Suppressor macrophage treated with lipopolysaccharide for 4 hours (primary cell): ENCODE results near the gene CTDNEP1.

ENCODE experiments used
- DNase-seq: peaks from one replicate; pipeline ENCODE4 v3.0.0-alpha.2; 2020

CTDNEP1 gene

DNA sequence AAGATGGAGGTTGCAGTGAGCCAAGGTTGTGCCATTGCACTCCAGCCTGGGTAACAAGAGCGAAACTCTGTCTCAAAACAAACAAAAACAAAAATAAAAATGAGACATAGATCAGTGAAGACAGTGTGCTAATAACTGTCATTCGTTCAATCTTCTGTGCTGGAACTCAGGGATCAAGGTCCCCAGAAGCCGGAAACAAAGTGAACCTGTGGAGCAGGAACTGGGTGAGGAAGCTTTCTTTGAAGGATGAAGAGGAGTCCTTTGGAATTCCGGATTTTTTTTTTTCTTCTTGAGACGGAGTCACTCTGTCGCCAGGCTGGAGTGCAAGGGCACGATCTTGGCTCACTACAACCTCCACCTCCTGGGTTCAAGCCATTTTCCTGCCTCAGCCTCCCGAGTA is 27.9 kb upstream of the CTDNEP1 start:
- DNase-seq = no peak

DNA sequence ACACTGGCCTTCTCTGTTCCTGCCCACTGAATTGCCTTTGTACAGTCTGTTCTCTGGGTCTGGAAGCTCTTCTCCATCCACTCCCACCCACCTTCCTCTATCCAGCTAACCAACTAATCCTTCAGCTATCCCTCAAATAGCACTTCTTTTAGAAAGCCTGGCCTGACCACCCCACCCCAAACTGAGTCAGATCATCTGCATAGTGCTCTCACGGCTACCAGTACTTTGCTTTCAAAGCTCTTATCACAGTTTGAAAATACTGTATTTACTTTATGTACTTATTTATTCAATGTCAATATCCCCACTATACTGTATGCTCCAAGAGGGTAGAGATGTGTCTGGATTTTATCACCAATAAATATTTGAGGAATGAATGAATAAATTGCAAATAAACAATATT is 15.2 kb upstream of the CTDNEP1 start:
- DNase-seq = no peak

GRCh38 chr17:7263801-7264078 is 12.2 kb upstream of the CTDNEP1 start:
- DNase-seq = no peak

DNA sequence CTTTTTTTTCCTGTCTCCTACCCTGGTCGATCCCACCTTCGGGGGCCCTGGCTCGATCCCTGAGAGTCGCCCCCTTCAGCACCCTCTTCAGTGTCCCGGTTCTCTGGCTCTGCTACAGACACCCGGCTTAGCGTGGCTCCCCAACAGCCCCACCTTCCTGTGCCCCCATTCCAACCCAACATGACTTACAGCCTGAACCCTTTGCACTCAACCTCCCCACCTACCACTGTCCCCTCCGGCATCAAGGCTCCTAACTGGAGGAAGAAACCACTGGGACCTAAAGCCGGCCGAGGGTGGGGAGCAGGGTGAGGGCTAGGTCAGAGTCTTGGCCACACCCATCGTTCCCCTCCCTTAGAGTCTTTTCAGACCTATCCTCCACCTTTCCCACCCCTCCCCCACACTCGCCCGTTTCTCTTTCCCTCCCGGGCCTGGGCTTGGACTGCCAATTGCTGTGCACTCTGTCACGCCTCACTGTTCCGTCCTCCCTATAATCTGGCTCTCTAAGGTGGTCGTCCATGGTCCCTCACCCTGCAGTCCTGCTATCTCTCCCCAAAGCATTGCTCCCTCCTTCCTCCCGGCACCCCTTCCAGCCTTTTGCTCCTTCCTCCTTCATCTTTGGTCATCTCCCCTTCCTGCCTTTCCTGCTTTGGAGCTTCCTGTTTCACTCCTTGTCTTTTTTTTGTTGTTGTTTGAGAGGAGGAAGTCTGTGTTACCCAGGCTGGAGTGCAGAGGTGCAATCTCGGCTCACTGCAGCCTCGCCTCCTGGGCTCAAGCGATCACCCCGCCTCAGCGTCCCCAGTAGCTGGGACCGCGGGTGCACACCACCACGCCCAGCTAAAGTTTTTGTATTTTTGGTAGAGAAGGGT is 11.6 kb upstream of the CTDNEP1 start:
- peak; percentile 47 for DNase-seq

- no peak for DNase-seq
Observed at GRCh38 chr17:7262192-7262934, 10.8 kb upstream of the CTDNEP1 start, which contains the start of gene CLDN7. TSS of gene CLDN7 (minus strand) at chr17:7262478. CDS start at chr17:7262043, 435 bp downstream.

- no peak for DNase-seq
Observed at GRCh38 chr17:7261379-7262191, 10.1 kb upstream of the CTDNEP1 start.

- no peak for DNase-seq
Observed at GRCh38 chr17:7260651-7261378, 9.3 kb upstream of the CTDNEP1 start.

DNA sequence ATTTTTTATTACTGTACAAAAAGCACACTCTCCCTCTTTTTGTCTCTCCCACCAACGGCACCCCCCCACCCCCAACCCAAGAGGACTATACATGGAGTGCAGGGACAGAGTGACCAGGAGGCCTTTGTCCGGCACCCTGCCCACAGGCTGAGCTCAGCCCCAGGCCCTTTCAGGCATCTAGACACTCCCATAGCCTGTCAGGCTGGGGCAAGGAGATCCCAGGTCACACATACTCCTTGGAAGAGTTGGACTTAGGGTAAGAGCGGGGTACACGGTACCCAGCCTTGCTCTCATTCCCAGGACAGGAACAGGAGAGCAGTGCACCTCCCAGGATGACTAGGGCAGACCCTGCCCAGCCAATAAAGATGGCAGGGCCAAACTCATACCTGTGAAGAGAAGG is 8.6 kb upstream of the CTDNEP1 start:
- DNase-seq = no peak

- no peak for DNase-seq
Observed at GRCh38 chr17:7259555-7259889, 8.0 kb upstream of the CTDNEP1 start.

DNA sequence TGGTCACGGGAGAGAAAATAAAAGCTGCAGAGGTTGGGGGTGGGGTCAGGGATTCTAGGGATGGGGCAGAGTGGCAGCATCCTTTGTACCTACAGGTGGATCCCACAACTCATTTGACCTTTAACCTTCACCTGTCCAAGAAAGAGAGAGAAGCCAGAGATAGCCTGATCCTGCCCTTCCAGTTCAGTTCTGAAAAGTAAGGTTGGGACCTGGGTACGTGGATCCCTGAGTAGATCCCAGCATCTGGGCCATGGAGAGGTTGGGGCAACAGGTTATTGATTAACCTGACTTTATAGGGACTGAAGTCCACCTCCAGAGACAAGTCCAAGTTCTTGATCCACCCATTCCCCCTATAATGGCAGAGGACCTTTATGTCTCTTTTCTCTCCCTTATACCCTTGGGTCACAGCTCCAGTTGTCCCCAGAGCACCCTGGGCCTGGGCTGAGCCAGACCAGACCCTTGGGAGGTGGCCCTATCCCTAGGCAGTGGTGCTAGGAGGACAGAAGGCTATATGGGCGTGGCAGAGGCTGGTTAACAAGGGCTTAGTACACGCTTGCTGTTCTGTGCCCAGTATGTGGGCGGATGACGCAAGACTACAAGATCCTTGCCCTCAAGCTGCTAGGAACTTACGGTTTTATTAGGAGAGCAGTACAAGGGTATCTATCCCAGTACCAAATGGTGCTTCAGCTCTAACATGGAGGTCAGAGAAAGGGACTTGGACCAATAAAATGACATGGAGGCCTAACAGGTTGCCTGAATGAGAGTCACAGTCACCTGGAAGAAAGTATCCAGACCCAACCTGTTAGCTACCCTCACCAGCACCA is 7.4 kb upstream of the CTDNEP1 start:
- DNase-seq = peak; percentile 86

DNA sequence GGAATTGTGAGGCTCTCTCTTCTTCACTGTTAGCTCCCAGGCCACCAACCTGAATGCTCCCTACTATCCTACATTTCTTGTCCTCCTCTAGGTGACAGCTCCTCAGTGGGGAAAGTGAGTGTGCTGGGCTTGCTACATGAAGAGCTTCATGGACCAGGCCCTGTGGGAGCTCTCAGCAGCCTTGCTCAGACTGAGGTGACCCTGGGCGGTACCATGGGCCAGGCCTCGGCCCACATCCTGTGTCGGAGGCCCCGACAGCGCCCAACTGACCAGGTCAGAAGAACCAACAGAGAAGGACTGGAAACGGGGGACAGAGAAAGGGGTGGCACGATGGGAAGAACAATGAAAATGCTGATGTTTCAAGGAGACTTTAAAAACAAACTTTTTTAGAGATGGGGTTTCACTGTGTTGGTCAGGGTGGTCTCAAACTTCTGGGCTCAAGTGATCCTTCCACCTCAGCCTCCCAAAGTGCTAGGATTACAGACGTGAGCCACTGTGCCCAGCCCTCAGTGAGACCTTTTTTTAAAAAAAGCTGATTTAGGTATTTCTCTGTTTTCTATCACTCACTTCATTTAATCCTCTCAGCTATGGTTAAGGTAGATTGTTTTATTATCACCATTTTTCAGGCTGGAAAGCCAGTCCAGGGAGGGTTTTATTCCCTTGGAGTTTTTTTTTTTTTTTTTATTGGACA is 5.4 kb upstream of the CTDNEP1 start:
- DNase-seq = no peak

GRCh38 chr17:7254511-7254910 is 3.0 kb upstream of the CTDNEP1 start:
- DNase-seq = no peak

DNA sequence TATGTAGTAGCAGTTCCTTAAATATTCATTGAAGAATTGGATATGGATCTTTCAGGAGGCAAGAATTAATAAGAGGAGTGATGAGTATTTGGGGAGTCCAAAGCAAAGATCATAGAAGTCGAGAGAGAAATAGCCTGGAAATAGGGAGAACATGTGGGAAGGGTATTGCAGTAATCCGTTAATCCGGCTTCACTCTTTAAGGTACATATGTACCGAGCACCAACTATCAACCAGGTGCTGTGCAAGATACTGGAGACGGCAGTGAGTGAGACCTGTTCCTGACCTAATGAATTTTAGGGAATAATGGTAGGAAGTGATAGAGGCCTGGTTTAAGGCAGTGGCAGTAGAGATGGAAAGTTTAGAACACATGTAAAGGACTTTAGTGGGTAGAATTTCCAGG is 1.5 kb upstream of the CTDNEP1 start:
- DNase-seq = no peak

GRCh38 chr17:7252176-7253043 is 876 bp upstream of the CTDNEP1 start, which contains the start of gene ELP5:
TSS of gene ELP5 (plus strand) at chr17:7252215. CDS start at chr17:7252551, 336 bp downstream.
- peak; percentile 94 for DNase-seq

DNA sequence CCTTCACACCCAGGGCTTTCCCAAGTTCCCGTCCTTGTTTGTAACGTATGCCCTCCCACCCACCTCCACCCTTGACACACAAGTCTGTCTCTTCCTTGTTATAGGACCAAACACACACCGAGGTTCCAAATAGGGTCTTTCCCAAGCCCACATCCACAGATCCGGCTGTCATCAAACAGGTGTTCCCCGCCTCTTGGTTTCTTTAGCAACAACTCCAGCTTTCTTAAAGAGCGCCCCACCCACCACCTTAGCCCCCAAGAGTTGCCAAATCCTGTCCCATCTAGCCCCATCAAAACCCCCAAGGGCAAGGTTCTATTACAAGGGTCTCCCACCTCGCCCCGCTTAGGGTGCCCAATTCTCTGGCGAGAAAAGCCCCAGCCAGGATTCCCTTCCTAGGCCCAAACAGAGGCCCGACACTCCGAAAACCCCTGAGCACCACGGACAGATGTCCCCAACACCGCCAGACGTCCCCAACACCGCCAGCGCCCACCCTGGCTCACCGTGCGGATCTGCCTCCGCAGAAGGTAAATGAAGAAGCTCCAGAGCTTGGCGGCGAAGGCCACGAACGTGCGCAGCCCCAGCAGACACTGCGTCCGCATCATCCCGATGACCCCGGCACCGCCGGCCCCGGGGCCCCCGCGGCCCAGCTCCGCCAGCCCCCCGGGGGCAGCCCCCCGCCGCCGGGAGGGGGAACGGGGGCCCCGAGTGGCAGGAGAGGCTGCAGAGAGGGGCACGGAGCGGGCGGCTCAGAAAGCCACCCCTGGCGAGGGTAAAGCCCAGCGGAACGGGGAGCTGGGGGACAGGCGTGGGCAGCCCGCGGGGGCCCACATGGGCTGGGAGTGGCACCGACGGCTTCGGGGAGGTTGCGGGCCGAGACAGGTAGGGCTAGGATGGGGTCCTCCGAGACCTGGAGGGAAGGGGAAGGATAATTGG is 573 bp downstream of the CTDNEP1 start:
- DNase-seq = peak; percentile 34

- DNase-seq = peak; percentile 43
Observed at GRCh38 chr17:7249830-7250229, 1.7 kb downstream of the CTDNEP1 start.

GRCh38 chr17:7249214-7249613 is 2.3 kb downstream of the CTDNEP1 start:
- no peak for DNase-seq

DNA sequence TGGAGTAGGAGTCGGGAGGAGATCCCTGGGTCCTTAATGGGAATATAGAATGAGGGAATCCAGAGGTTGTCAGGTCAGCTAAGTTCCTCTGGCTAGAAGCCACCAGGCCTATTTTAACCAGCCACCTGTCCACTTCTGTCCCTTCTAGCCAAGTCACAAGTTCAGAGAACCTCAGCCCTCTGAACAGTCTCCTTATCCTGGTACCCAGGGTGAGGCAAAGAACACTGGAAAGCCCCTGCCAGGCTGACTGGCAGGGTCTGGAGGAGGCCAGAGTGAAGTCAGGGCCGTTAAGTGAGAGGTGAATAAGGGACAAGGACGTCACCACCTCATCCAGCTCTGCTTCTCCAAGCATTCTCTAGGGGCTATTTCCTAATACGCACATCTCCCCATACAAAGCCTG is 2.7 kb downstream of the CTDNEP1 start:
- no peak for DNase-seq

- no peak for DNase-seq
Observed at GRCh38 chr17:7246779-7247178, 4.8 kb downstream of the CTDNEP1 start.
